MM.1S (cell line): ENCODE results near the gene VASH2.

Experiments
- DNase-seq: peaks from one replicate; pipeline ENCODE4 v3.0.0-alpha.2; 2015
- H2AFZ ChIP-seq: fragments of 300-600 bp; sonication (generic); 2 replicates; pipeline ENCODE4 v1.6.0; 2016; ENCODE audit warnings: antibody characterized with exemption, low read length
- H3F3A ChIP-seq: fragments of 300-600 bp; sonication (generic); 2 replicates; pipeline ENCODE4 v1.6.1; 2016; ENCODE audit warnings: mild to moderate bottlenecking, antibody characterized with exemption, low read length, moderate library complexity, mixed read lengths; ENCODE audit not compliant: insufficient read depth
- H3K27ac ChIP-seq: fragments of 300-600 bp; sonication (generic); 2 replicates; pipeline ENCODE4 v1.5.1; 2016; ENCODE audit warnings: mild to moderate bottlenecking, low read length
- H3K27me3 ChIP-seq: fragments of 300-600 bp; sonication (generic); replicated peaks from 2 replicates; pipeline ENCODE4 v1.6.0; 2016; ENCODE audit warnings: low read length; ENCODE audit not compliant: insufficient read depth
- H3K36me3 ChIP-seq: fragments of 300-600 bp; sonication (generic); replicated peaks from 2 replicates; pipeline ENCODE4 v1.6.1; 2016; ENCODE audit warnings: mild to moderate bottlenecking, low read length, mixed read lengths; ENCODE audit not compliant: insufficient read depth
- H3K4me1 ChIP-seq: fragments of 300-600 bp; sonication (generic); 2 replicates; pipeline ENCODE4 v1.6.1; 2016; ENCODE audit warnings: low read length, mixed read lengths
- H3K4me2 ChIP-seq: fragments of 300-600 bp; sonication (generic); 2 replicates; pipeline ENCODE4 v1.6.0; 2016; ENCODE audit warnings: low read depth, low read length
- H3K4me3 ChIP-seq: fragments of 300-600 bp; sonication (generic); 2 replicates; pipeline ENCODE4 v1.5.1; 2016; ENCODE audit warnings: low read length, mixed read lengths
- H3K79me2 ChIP-seq: fragments of 300-600 bp; sonication (generic); 2 replicates; pipeline ENCODE4 v1.6.1; 2016; ENCODE audit warnings: mixed run types, low read length, mixed read lengths
- H3K9ac ChIP-seq: fragments of 300-600 bp; sonication (generic); 2 replicates; pipeline ENCODE4 v1.6.1; 2016; ENCODE audit warnings: low read length, mixed read lengths
- H3K9me2 ChIP-seq: fragments of 300-600 bp; sonication (generic); replicated peaks from 2 replicates; pipeline ENCODE4 v1.6.1; 2016; ENCODE audit warnings: mild to moderate bottlenecking, low read length, mixed read lengths; ENCODE audit not compliant: insufficient read depth
- H3K9me3 ChIP-seq: fragments of 300-600 bp; sonication (generic); replicated peaks from 2 replicates; pipeline ENCODE4 v1.6.1; 2016; ENCODE audit warnings: mild to moderate bottlenecking, low read length, mixed read lengths; ENCODE audit not compliant: insufficient read depth
- H4K20me1 ChIP-seq: fragments of 300-600 bp; sonication (generic); 2 replicates; pipeline ENCODE4 v1.6.1; 2016; ENCODE audit warnings: mild to moderate bottlenecking, low read length, moderate library complexity, mixed read lengths; ENCODE audit not compliant: insufficient read depth
- CTCF ChIP-seq: fragments of 300-600 bp; sonication (generic); IDR thresholded peaks from 2 replicates; pipeline ENCODE4 v1.5.1; 2016; ENCODE audit warnings: antibody characterized with exemption, low read length, mixed read lengths
- EZH2 ChIP-seq: fragments of 300-600 bp; sonication (generic); optimal IDR thresholded peaks from 2 replicates; pipeline ENCODE3; 2017; ENCODE audit warnings: low read depth, mild to moderate bottlenecking, antibody characterized with exemption, low read length, mixed read lengths
- EZH2phosphoT487 ChIP-seq: fragments of 300-600 bp; sonication (generic); IDR thresholded peaks from 2 replicates; pipeline ENCODE4 v1.6.1; 2018; ENCODE audit warnings: antibody characterized with exemption, low read length

Gene VASH2

DNA sequence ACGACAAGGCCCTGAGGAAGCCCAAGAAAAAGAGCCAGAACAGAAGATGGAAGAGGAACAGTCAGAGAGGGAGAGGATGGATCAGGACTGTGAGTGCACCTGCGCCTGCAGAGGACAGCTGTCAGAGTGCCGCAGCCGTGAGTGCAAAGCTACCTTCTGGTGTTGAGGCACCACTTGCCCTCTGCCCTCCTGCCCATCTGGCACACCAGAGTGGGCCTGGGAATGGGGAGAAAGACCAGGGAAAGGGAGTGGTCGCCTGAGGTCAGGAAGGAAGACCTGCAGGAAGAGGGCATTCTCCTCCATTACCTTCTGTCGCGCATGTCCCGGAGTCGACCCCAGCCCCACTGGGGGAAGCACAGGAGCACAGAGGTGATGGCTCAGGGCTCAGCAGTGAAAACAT, 26.2 kb downstream of the VASH2 start:
- Histone ChIP-seq H3K9me2 (no peaks in the 10 kb centered on the region), H3K4me2 (no peak overlapping the region), H3K36me3 (no peaks in the 10 kb centered on the region), H3K4me3 (no peak overlapping the region), H3K9me3 (no peaks in the 10 kb centered on the region), H4K20me1 (no peaks in the 10 kb centered on the region), H3K27ac (no peak overlapping the region), H3K79me2 (no peaks in the 10 kb centered on the region), H3K9ac (no peak overlapping the region), H2AFZ (no peak overlapping the region), H3F3A (no peaks in the 10 kb centered on the region), H3K4me1 (no peaks in the 10 kb centered on the region), H3K27me3 (no peaks in the 10 kb centered on the region)
- TF ChIP-seq EZH2 (no peak), EZH2phosphoT487 (no peak), CTCF (no peak)
- DNase-seq = no peak

DNA sequence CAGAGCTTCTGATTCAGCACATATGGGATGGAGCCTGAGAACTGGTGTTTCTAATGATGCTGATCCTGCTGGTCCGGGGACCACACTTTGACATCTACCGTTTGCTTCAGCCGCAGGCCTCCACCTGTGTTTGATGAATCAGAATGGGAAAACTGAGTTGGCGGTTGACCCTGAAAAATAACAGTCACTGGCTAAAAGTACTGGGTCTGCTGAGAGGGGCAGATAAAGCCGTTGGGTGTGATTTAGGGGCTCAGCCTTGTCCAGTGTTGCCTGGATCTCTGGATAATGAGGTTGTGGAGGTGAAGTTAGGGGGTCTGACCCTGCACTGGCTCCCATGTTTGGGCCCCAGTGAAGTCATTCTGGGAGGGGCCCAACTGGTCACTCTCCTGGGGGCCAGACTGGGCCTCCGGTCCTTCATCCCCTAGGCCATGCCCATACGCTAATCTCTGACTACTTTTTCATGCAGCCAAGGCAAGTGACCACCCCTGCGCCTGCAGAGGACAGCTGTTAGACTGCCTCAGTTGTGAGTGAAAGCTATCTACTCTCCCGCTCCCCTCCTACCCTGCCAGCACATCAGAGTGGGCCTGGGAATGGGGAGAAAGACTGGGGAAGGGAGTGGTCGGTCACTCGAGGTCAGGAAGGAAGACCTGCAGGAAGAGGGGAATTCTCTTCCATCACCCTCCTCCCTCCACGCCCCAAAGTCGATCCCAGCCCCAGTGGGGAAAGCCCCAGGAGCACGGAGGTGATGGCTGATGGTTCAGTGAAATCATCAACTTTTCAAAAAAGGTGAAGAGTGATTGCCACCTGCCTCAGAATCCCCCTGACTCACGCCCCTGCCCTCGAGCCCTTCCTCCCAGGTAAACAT, 27.7 kb downstream of the VASH2 start:
- no peak for TF ChIP-seq EZH2
- TF ChIP-seq EZH2phosphoT487 = no peak
- no peak for TF ChIP-seq CTCF
- H4K20me1 ChIP-seq = no peaks in the 10 kb centered on the region
- no peaks in the 10 kb centered on the region for H3K9me2 ChIP-seq
- H2AFZ ChIP-seq = no peak overlapping the region
- H3K4me1 ChIP-seq = no peaks in the 10 kb centered on the region
- H3K9ac ChIP-seq = no peak overlapping the region
- no peak overlapping the region for H3K4me3 ChIP-seq
- H3K4me2 ChIP-seq = no peak overlapping the region
- H3K36me3 ChIP-seq = no peaks in the 10 kb centered on the region
- no peaks in the 10 kb centered on the region for H3K79me2 ChIP-seq
- H3K27ac ChIP-seq = no peak overlapping the region
- H3F3A ChIP-seq = no peaks in the 10 kb centered on the region
- H3K9me3 ChIP-seq = no peaks in the 10 kb centered on the region
- no peaks in the 10 kb centered on the region for H3K27me3 ChIP-seq
- DNase-seq = no peak

- Histone ChIP-seq H3K36me3 (no peaks in the 10 kb centered on the region), H3K27ac (no peak overlapping the region), H3K79me2 (no peaks in the 10 kb centered on the region), H2AFZ (no peak overlapping the region), H3K4me3 (no peak overlapping the region), H3F3A (no peaks in the 10 kb centered on the region), H3K9me2 (no peaks in the 10 kb centered on the region), H4K20me1 (no peaks in the 10 kb centered on the region), H3K27me3 (no peaks in the 10 kb centered on the region), H3K9ac (no peak overlapping the region), H3K4me1 (no peaks in the 10 kb centered on the region), H3K9me3 (no peaks in the 10 kb centered on the region), H3K4me2 (no peak overlapping the region)
- no peak for DNase-seq
- TF ChIP-seq EZH2phosphoT487 = no peak
- no peak for TF ChIP-seq CTCF
- TF ChIP-seq EZH2 = no peak
Observed at GRCh38 chr1:212979340-212980122, 29.2 kb downstream of the VASH2 start.
